ENCODE results near the gene NEDD9.

The NEDD9 gene

GRCh38 chr6:11139051-11139960, 93.2 kb downstream of the NEDD9 start:
- peak; percentile 55 for ATAC-seq
- TF ChIP-seq, protein P1, sequence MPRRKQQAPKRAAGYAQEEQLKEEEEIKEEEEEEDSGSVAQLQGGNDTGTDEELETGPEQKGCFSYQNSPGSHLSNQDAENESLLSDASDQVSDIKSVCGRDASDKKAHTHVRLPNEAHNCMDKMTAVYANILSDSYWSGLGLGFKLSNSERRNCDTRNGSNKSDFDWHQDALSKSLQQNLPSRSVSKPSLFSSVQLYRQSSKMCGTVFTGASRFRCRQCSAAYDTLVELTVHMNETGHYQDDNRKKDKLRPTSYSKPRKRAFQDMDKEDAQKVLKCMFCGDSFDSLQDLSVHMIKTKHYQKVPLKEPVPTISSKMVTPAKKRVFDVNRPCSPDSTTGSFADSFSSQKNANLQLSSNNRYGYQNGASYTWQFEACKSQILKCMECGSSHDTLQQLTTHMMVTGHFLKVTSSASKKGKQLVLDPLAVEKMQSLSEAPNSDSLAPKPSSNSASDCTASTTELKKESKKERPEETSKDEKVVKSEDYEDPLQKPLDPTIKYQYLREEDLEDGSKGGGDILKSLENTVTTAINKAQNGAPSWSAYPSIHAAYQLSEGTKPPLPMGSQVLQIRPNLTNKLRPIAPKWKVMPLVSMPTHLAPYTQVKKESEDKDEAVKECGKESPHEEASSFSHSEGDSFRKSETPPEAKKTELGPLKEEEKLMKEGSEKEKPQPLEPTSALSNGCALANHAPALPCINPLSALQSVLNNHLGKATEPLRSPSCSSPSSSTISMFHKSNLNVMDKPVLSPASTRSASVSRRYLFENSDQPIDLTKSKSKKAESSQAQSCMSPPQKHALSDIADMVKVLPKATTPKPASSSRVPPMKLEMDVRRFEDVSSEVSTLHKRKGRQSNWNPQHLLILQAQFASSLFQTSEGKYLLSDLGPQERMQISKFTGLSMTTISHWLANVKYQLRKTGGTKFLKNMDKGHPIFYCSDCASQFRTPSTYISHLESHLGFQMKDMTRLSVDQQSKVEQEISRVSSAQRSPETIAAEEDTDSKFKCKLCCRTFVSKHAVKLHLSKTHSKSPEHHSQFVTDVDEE (CRISPR knock-in tag; IDR thresholded peaks at IDR 0.05) = no peak

GRCh38 chr6:11136809-11137208, 95.7 kb downstream of the NEDD9 start:
- no peak for TF ChIP-seq TOX (CRISPR knock-in tag; IDR thresholded peaks at IDR 0.05; ENCODE audit: borderline replicate concordance)
- no peak for TF ChIP-seq BACH2 (CRISPR knock-in tag; IDR thresholded peaks at IDR 0.05; ENCODE audit: borderline replicate concordance)
- TF ChIP-seq ARNTL (CRISPR knock-in tag; IDR thresholded peaks at IDR 0.05; ENCODE audit: borderline replicate concordance, low read depth) = no peak
- TF ChIP-seq, protein P2, sequence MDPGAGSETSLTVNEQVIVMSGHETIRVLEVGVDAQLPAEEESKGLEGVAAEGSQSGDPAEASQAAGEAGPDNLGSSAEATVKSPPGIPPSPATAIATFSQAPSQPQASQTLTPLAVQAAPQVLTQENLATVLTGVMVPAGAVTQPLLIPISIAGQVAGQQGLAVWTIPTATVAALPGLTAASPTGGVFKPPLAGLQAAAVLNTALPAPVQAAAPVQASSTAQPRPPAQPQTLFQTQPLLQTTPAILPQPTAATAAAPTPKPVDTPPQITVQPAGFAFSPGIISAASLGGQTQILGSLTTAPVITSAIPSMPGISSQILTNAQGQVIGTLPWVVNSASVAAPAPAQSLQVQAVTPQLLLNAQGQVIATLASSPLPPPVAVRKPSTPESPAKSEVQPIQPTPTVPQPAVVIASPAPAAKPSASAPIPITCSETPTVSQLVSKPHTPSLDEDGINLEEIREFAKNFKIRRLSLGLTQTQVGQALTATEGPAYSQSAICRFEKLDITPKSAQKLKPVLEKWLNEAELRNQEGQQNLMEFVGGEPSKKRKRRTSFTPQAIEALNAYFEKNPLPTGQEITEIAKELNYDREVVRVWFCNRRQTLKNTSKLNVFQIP (CRISPR knock-in tag; IDR thresholded peaks at IDR 0.05; ENCODE audit: borderline replicate concordance, low read depth) = no peak
- TF ChIP-seq GLIS3 (CRISPR knock-in tag; IDR thresholded peaks at IDR 0.05) = no peak
- TF ChIP-seq CSDC2 (CRISPR knock-in tag; IDR thresholded peaks at IDR 0.05) = no peak
- no peak for TF ChIP-seq OSR1 (CRISPR knock-in tag; IDR thresholded peaks at IDR 0.05)
- no peak for TF ChIP-seq ZFP3 (CRISPR knock-in tag; IDR thresholded peaks at IDR 0.05)
- TF ChIP-seq ZFP30 (CRISPR knock-in tag; IDR thresholded peaks at IDR 0.05) = no peak
- no peak for TF ChIP-seq ISL1 (CRISPR knock-in tag; IDR thresholded peaks at IDR 0.05)
- ATAC-seq = no peak

Data from SK-N-SH treated with all-trans-retinoic acid at 6 μM for 48 hours (cell line).